Erythroblast (primary cell): ENCODE data around the gene ARHGAP24.

Experiments
- GATA1 ChIP-seq: IDR thresholded peaks from 2 replicates; pipeline ENCODE4 v1.6.1; 2011; ENCODE audit warnings: low read depth, mild to moderate bottlenecking, control low read depth, low read length, moderate library complexity
- POLR2A ChIP-seq: IDR thresholded peaks from 2 replicates; pipeline ENCODE4 v1.6.1; 2011; ENCODE audit warnings: mild to moderate bottlenecking, low read length

- TF ChIP-seq POLR2A (no peak), GATA1 (no peak)
Observed at GRCh38 chr4:85932500-85933290, 457.7 kb downstream of the ARHGAP24 start.
